Head of caudate nucleus (tissue), 42 donors: ENCODE data around the gene THEM4.

Source experiments
- DNase-seq, 42 donors: peaks; one replicate each; pipeline versions ENCODE4 v3.0.0 to v3.0.0-alpha.2; 2020 to 2021; ENCODE audit warnings: mixed read lengths in 7 of 42
- intact Hi-C: fragments of 100-400 bp; cut with DNase I; formaldehyde crosslinking; loops from one replicate; pipeline ENCODE4 v1.15.0; 2022

THEM4 gene

DNA sequence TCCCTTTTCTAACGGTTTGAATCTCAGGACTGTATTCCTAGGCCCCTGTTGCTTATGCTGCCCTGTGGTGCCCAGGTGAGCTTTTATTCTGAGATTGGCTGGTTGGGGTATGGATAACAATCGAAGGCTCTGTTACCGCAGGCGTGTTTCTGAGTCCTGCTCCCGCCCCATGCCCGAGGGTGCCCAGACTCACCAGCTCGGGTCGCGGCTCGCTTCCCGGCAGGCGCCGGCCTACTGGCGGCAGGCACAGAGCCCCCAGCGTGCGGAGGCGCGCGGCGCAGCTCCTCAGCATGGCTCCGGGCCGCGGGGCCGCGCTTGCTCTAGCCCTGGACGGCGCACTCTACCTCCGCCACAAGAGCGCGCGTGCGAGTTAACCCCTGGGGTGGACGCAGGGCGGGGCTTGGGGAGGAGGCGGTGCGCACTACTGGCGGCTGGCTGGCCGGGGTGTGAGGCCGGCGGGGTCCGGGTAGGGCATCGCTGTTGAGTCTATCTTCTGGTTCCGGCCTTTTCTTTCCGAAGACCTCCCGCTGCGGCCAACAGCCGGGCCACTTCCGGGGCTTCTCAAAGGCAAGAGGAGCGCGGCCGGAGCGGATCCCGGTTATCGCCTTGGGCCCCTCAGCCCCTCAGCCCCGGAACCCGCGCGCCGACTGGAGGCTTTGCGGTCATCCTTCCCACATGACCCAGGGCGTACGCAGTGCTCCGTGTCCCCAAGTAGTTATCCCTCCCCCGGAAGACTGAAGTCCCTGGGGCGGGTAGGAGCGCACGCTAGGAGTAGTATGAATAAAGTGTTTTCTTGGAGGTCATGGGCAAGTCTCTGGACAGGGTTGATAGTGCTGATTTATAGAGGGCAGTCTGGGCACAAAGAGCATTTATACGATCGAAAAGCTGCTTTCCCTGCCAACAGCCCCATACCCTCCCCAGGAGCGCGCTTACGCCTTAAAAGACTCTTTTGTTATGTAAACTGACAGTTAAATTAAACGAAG is at the start of gene THEM4:
TSS of gene THEM4 (minus strand) at position 345 of the 983 bp plus-strand sequence. CDS start at position 292, 53 bp downstream.
- DNase-seq = peak; percentile 83 to 98 (median 95)
- intact Hi-C loops = no loop called here

GRCh38 chr1:151958959-151959358 is 49.6 kb upstream of the THEM4 start:
- intact Hi-C loops = no loop called here

DNA sequence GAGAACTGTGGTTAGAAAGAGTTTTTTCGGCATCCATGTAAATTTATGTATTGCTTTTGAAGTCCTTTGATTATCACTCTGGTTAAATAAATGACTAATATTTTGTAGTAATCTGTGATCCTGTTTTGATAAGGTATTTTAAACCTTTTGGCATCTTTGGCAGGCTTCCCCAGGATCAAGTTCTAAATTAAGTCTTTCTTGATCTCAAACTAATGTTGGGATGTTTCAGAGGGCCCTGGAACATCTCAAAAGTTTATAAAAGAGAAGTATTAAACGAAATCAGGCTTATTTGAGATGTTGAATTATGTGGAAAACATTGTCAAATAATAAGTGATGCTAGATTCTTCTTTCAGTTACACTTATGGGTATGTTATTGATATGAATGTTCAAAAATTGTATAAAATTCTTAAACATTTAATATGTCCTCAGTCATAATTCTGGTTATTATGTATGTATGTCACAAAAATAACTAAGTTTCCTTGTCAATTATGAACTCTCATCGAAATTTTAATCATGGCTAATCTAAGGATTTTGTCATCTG is 47.7 kb upstream of the THEM4 start:
- DNase-seq = no peak
- intact Hi-C loops = no loop called here

More at GRCh38 chr1:151958959-151959358, 49.6 kb upstream of the THEM4 start:
- no peak for DNase-seq

- DNase-seq = no peak
- intact Hi-C loops = no loop called here
Measured at GRCh38 chr1:151953409-151954094, 44.2 kb upstream of the THEM4 start.

- DNase-seq = no peak
- intact Hi-C loops = no loop called here
Measured at GRCh38 chr1:151952811-151953210, 43.5 kb upstream of the THEM4 start.

DNA sequence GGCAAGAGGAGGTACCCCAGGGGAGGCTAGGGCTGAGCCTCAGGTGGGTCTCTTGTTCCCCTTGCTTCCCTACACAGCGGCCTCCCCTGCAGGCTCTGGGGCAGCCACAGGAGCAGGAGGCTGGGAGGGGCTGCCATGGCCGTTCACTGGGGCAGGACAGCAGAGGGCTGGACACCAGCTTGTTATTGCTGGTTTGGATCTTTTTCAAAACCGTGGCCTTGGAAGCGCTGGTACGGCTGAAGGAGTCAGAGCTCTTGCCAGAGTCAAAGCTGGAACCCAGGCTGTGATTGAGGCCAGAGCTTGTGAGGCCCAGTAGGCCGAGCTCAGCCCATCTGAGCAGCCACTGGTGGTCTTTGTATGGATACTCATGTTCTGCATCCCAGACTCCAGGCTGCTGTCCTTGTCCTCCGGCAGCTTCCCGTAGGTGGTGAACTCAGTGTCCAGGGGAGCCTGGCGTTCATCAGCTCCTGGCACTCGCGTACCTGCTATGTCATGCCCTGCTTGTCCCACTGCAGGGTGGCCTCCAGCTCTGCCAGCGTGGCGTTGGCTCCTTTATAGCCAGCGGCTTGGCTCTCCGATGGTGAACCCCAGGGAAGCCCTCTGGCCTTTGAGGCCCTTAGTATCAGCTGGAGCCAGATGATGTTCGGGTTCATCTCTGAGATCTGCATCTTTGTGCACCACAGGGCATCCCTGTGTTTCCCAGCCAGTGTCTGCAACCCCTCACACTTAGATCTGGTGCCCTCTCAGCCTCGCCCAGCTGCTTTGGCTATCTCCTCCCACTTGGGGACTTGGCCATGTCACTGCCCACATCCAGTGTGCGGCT is 40.3 kb upstream of the THEM4 start:
- intact Hi-C loops = no loop called here
- DNase-seq = no peak

DNA sequence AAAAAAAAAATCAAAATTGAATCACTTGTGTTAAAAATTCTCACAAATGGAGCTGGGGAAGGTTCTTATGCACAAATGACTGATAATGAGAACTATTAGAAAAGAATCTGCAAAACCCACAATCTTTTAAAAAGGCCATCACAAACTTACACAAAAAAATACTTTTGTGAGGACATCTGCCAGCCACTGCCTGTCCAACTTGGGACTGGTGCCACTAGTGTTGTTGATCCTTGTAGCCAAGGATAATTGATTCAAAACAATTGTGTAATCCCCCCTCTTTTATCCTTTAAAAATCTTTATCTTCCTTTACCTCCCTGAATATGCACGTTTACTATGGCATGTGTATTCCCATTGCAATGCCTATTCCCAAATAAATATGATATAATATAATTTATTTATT is 39.2 kb upstream of the THEM4 start:
- intact Hi-C loops = no loop called here
- DNase-seq = no peak

- intact Hi-C loops = no loop called here
Measured at GRCh38 chr1:151947140-151947539, 37.8 kb upstream of the THEM4 start.

GRCh38 chr1:151945725-151946722 is 36.7 kb upstream of the THEM4 start:
- peak in 15 of 42 donors; percentile 8 to 75 (median 33) for DNase-seq
- intact Hi-C loops = no loop called here

More at GRCh38 chr1:151947140-151947539, 37.8 kb upstream of the THEM4 start:
- no peak for DNase-seq

DNA sequence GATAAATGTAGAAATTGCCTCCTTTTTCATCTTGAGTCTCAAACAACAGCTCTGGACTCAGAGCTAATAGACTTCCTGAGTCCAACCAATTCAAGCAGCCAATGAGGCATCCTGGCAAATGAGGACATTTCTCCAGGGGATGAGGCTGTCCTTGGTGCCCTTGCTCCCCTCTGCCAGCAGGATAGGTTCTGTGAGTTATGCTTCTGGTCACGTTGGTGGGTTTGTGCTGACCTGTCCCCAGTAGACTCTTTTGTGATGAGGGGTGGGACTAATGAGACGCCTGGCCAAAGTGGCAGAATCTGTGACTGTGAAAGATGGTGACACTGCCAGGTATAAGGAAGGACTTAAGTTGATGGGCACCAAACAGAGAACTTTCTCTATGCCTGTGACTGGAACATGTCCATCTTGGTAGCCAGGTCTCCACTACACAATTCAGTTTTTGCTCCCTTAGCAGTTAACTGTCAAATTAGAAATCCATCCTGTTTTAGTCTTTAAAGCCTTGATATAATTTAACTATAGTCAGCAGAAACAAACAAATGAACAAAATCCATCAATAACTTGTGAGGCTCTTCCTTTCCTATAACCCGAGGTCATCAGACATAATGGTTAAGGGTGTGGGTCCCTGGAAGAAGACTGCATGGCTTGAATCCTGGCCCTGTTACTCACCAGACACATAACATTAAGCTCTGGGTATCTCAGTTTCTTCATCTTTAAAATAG is 35.7 kb upstream of the THEM4 start:
- DNase-seq = no peak
- intact Hi-C loops = no loop called here

- intact Hi-C loops = no loop called here
- DNase-seq = no peak
Measured at GRCh38 chr1:151944126-151944856, 35.0 kb upstream of the THEM4 start.

- intact Hi-C loops = no loop called here
- DNase-seq = no peak
Measured at GRCh38 chr1:151943591-151943990, 34.3 kb upstream of the THEM4 start.

GRCh38 chr1:151942882-151943281 is 33.6 kb upstream of the THEM4 start:
- DNase-seq = no peak
- intact Hi-C loops = no loop called here

DNA sequence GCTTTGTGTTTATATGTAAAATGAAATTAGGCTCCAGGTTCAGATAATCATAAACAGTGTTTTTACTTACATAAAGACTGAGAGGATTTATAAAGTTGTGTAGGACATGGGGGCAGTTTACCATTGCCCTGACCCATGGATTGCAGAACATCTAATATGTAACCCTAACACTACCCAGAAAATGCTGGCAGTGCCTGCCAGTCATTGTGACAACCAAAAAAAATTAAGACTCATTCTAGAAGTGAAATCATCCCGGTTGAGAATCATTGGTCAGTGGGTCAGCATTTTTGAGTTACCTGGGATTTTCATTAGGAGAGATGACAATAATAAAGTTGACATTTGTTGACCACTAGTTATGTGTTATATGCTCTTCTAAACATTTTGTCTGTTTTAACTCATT is 31.2 kb upstream of the THEM4 start:
- no peak for DNase-seq
- intact Hi-C loops = no loop called here

- no peak for DNase-seq
- intact Hi-C loops = loop anchor here (10.0 kb wide), 1 partner anchor 55 kb away; the partner anchor contains the start of gene S100A10
Measured at GRCh38 chr1:151939779-151940178, 30.5 kb upstream of the THEM4 start.

- intact Hi-C loops = loop anchor here (10.0 kb wide), 1 partner anchor 56 kb away; the partner anchor contains the start of gene S100A10
- no peak for DNase-seq
Measured at GRCh38 chr1:151939141-151939540, 29.8 kb upstream of the THEM4 start.
